ENCODE measurements around the gene JAG2.

GRCh38 chr14:105180592-105181548, 12.3 kb upstream of the JAG2 start, which contains the start of gene NUDT14:
- TF ChIP-seq POLR2A (IDR thresholded peaks at IDR 0.05) (peak in 1 of 2 donors; percentile 43), CTCF (IDR thresholded peaks at IDR 0.05) (no peak)
